ENCODE results near the gene TOX3. TPM values are rescaled to one million over a fixed set of nuclear protein-coding genes. Genes with fewer than 3 reads are reported as not detected.

The TOX3 gene
- 1 to 10 TPM; 2.1 to 2.3 TPM for total RNA-seq

DNA sequence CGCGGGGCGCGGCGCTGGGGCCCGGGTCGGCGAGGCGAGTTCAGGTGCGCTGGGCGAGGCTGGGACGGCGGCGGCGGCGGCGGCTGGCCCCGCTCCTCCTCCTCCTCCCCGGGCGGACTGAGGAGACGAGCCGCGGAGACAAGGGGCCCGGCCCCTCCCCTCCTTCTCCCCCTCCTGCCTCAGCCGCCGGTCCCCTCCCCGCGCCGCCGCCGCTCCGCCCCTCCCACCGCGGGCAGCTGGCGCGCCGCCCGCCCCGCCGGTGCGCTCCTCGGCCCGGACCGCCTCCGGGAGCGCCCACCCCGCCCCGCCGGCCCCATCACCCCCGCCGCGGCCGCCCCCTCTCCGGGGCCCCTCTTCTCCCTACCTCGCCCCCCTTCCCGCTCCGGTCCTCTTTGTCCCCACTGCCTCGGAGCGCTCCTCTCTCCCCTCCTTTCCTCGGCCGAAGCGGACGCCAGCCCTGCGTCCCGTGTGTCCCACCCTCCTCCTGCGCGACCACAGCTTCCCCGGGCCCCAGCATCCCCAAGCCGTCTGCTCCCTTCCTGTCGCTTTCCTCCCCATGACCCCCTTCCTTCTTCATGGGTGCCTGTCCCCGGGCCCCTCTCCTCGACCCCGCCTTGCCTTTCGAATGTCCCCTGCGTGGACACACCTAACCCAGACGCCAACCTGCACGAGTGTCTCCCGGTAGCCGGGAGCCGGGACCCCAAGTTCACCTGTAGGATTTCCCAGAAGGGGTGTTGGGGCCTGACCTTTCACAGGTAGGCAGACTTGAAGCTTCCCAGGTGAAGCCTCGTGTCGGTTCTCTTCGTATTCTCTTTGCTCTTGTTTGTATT, at the start of gene TOX3:
Gene TOX3, minus strand, starts transcription at position 140 of the 830 bp plus-strand sequence. CDS start 420 bp downstream, outside the sequence.

